MCF 10A (cell line): Measurements from ENCODE around the gene ADAP1. TPM values are rescaled to one million over a fixed set of nuclear protein-coding genes. Genes with fewer than 3 reads are reported as not detected.
A peak's percentile ranks its signal among the peaks of the same experiment; 100 is the strongest.
"Not testable (repeated sequence)": the region's sequence is repeated elsewhere in the genome, so short reads cannot be mapped to it uniquely, and the experiment has no call there.

Experiments
- BruUV-seq: library from RNA; stranded (reverse); fragments of 400-500 nt; replicated peaks from 2 replicates; lab custom pipeline; 2021; lab: Mats Ljungman, UMichigan
- CTCF ChIA-PET: fragments of 300-600 bp; sonication (Branson Sonifier 250); formaldehyde crosslinking; extraction: SDS; loops from one replicate; lab custom pipeline; 2021; ENCODE audit warnings: antibody characterized with exemption, inconsistent platforms; lab: Yijun Ruan, JAX
- POLR2A ChIA-PET: fragments of 300-600, 350-650 bp; sonication (Branson Sonifier 250); formaldehyde crosslinking; extraction: SDS; loops from one replicate; lab custom pipeline; 2020; ENCODE audit warnings: antibody characterized with exemption, inconsistent platforms; lab: Yijun Ruan, JAX
- DNase-seq: peaks from one replicate; pipeline ENCODE4 v3.0.0-alpha.2; 2018; ENCODE audit not compliant: unreplicated experiment
- H3K27ac Mint-ChIP-seq: one replicate; pipeline ENCODE4 v1.8.0; 2022; ENCODE audit warnings: mild to moderate bottlenecking, low read depth, mixed read lengths; ENCODE audit not compliant: unreplicated experiment
- H3K27me3 Mint-ChIP-seq: one replicate; pipeline ENCODE4 v1.8.0; 2022; ENCODE audit warnings: mixed read lengths; ENCODE audit not compliant: insufficient read depth, unreplicated experiment
- H3K36me3 Mint-ChIP-seq: one replicate; pipeline ENCODE4 v1.8.0; 2022; ENCODE audit warnings: mild to moderate bottlenecking, moderate library complexity, mixed read lengths; ENCODE audit not compliant: insufficient read depth, unreplicated experiment
- H3K4me1 Mint-ChIP-seq: one replicate; pipeline ENCODE4 v1.8.0; 2022; ENCODE audit warnings: mixed read lengths; ENCODE audit not compliant: insufficient read depth, unreplicated experiment
- H3K4me3 Mint-ChIP-seq: one replicate; pipeline ENCODE4 v1.8.0; 2022; ENCODE audit warnings: mild to moderate bottlenecking, moderate library complexity, mixed read lengths; ENCODE audit not compliant: unreplicated experiment
- H3K9me3 Mint-ChIP-seq: one replicate; pipeline ENCODE4 v1.8.0; 2022; ENCODE audit warnings: mixed read lengths; ENCODE audit not compliant: unreplicated experiment
- CTCF ChIP-seq: fragments of 200-600 bp; IDR thresholded peaks from one replicate; pipeline ENCODE4 v1.8.0; 2022; ENCODE audit warnings: antibody characterized with exemption, mild to moderate bottlenecking; ENCODE audit not compliant: unreplicated experiment
- intact Hi-C: fragments of 100-400 bp; cut with micrococcal nuclease; formaldehyde crosslinking; loops from 2 replicates; pipeline ENCODE4 v1.14.1; 2022
- total RNA-seq: library from RNA; stranded (reverse); gene quantifications from 2 replicates; pipeline ENCODE4 v1.2.3, GENCODE V29; 2022

Gene ADAP1
- total RNA-seq, 1 experiment from 2014 or later: 7.0 TPM

- no peaks in the 10 kb centered on the region for H3K9me3 Mint-ChIP-seq
- H3K27me3 Mint-ChIP-seq: no peaks in the 10 kb centered on the region
- no TSS peak for BruUV-seq
- DNase-seq: no peak
- POLR2A ChIA-PET: interaction anchor here (1.1 to 3.2 kb wide), 8 partner anchors 8 to 62 kb away, joined by 3 to 39 read pairs (median 8); partner anchors contain the start of gene SUN1
- H3K27ac Mint-ChIP-seq: no peak overlapping the region
- H3K36me3 Mint-ChIP-seq: peaks cover 50% of the 10 kb centered on the region
- H3K4me1 Mint-ChIP-seq: no peaks in the 10 kb centered on the region
- TF ChIP-seq CTCF: no peak
- CTCF ChIA-PET: interaction anchor here (0.7 to 1.6 kb wide), 7 partner anchors 10 to 600 kb away, joined by 3 to 6 read pairs (median 3); no protein-coding TSS in a partner anchor
- intact Hi-C loops: loop anchor here (10.0 kb wide), 1 partner anchor 550 kb away; no protein-coding TSS in a partner anchor
- H3K4me3 Mint-ChIP-seq: no peak overlapping the region
Observed at GRCh38 chr7:875051-875450, 79.4 kb downstream of the ADAP1 start.

- BruUV-seq: TSS peak; percentile 41
Observed at GRCh38 chr7:874031-874749, 80.3 kb downstream of the ADAP1 start.

GRCh38 chr7:873367-874002, 81.0 kb downstream of the ADAP1 start:
- BruUV-seq: no TSS peak
- H3K36me3 Mint-ChIP-seq: peaks cover 60% of the 10 kb centered on the region
- H3K4me1 Mint-ChIP-seq: no peaks in the 10 kb centered on the region
- no peak overlapping the region for H3K4me3 Mint-ChIP-seq
- POLR2A ChIA-PET: interaction anchor here (0.7 to 2.5 kb wide), 10 partner anchors 22 to 106 kb away, joined by 3 to 31 read pairs (median 8); partner anchors contain the start of gene SUN1
- CTCF ChIA-PET: interaction anchor here (0.6 to 4.3 kb wide), 22 partner anchors 9 to 568 kb away, joined by 3 to 96 read pairs (median 4); no protein-coding TSS in a partner anchor
- peak overlapping the region; percentile 86 for H3K27ac Mint-ChIP-seq
- peak; percentile 88 for DNase-seq
- no peaks in the 10 kb centered on the region for H3K27me3 Mint-ChIP-seq
- TF ChIP-seq CTCF: peak; percentile 93
- intact Hi-C loops: loop anchor here (1.0 to 10.0 kb wide), 2 partner anchors 87 to 549 kb away; no protein-coding TSS in a partner anchor
- H3K9me3 Mint-ChIP-seq: no peaks in the 10 kb centered on the region

More at GRCh38 chr7:874031-874749, 80.3 kb downstream of the ADAP1 start:
- Mint-ChIP-seq H3K27me3 (no peaks in the 10 kb centered on the region), H3K4me1 (no peaks in the 10 kb centered on the region), H3K27ac (peak overlapping the region; percentile 86), H3K9me3 (no peaks in the 10 kb centered on the region), H3K36me3 (peaks cover 58% of the 10 kb centered on the region), H3K4me3 (no peak overlapping the region)
- intact Hi-C loops: loop anchor here (10.0 kb wide), 1 partner anchor 549 kb away; no protein-coding TSS in a partner anchor
- ChIA-PET CTCF (interaction anchor here (0.6 to 4.3 kb wide), 24 partner anchors 9 to 601 kb away, joined by 3 to 96 read pairs (median 4); no protein-coding TSS in a partner anchor), POLR2A (interaction anchor here (0.7 to 3.2 kb wide), 9 partner anchors 22 to 107 kb away, joined by 3 to 31 read pairs (median 12); partner anchors contain the start of gene SUN1)
- no peak for TF ChIP-seq CTCF
- no peak for DNase-seq

- H3K27ac Mint-ChIP-seq: peak overlapping the region; percentile 86
- H3K4me1 Mint-ChIP-seq, H3K27me3 Mint-ChIP-seq, BruUV-seq, H3K4me3 Mint-ChIP-seq, H3K9me3 Mint-ChIP-seq, DNase-seq: not testable (repeated sequence)
- intact Hi-C loops: loop anchor here (1.0 to 10.0 kb wide), 2 partner anchors 86 to 548 kb away; no protein-coding TSS in a partner anchor
- ChIA-PET POLR2A (interaction anchor here (0.6 to 2.5 kb wide), 9 partner anchors 36 to 105 kb away, joined by 3 to 31 read pairs (median 11); partner anchors contain the start of gene SUN1), CTCF (interaction anchor here (0.6 to 4.3 kb wide), 13 partner anchors 9 to 567 kb away, joined by 3 to 96 read pairs (median 7); no protein-coding TSS in a partner anchor)
- H3K36me3 Mint-ChIP-seq: peaks cover 64% of the 10 kb centered on the region
Observed at GRCh38 chr7:872685-873084, 81.8 kb downstream of the ADAP1 start.
